ENCODE results near the gene GRPR.

GRCh38 chrX:16077811-16078210, 45.6 kb upstream of the GRPR start:
- TF ChIP-seq CTCF (IDR thresholded peaks at IDR 0.05; ENCODE audit: insufficient read depth, low read depth, low read length) = no peak
- no peak for TF ChIP-seq EZH2 (IDR thresholded peaks at IDR 0.05; ENCODE audit: insufficient read depth, low read length)
